Measurements from ENCODE around the gene GPR158.

The GPR158 gene

DNA sequence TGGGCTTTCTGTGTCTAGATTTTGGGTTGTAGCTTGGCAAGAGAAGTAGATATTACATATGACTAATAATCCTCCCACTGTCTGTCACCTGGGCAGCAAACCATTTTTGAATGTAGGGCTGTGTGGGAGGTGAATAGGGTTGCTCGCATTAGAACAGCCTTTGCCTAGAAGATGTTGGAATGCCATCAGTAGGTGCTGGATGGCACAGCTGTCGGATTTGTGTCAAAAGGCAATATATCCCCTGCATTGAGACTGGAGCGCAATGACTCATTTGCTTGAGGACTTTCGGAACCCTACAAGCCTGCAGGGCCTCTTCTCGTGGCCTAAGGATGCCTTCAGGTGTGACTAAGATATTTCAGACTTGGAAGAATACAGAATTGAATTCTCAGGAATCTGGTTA is 323.8 kb downstream of the GPR158 start:
- DNase-seq (ENCODE audit: low read depth in 2 of 2) = no peak

DNA sequence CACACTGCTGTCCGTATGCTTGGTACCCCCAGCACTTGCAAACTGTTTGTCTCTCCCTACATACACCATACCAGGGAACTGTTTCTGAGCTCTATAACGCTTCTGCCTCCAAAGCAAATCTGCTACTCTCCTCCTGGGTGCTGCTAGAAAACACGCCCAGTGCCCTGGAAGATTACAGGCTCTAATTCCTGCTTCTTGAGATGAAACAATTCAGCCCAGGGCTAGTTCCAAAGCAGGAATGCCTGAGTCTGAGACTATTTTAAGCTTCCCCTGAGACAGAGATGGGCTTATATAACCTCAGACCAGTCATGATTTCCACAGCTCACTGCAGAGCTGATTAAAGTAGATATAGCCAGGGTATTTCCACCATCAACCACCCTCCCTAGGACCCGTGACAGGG is 327.1 kb downstream of the GPR158 start:
- DNase-seq (ENCODE audit: low read depth in 2 of 2) = no peak

- no peak for DNase-seq (ENCODE audit: low read depth in 2 of 2)
Measured at GRCh38 chr10:25502453-25502852, 327.7 kb downstream of the GPR158 start.

GRCh38 chr10:25504306-25504705 is 329.5 kb downstream of the GPR158 start:
- DNase-seq (ENCODE audit: low read depth in 2 of 2) = no peak

DNA sequence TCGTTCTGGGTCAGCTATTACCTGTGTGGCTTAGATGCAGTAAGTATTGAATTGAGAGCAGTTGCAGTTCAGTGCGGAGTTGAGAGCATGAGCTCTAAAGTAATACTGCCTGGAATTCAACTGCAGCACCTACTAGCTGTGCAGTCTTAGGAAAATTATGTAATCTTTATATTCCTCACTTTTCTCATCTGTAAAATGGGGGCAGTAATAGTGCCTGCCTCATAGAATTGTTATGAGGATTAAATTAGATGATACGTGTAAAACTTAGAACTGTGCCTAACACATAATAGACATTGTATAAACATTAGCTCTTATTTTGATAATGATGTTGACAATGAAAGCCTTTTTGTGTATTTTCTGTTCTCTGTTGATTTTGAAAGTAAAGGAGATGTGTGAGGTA is 330.0 kb downstream of the GPR158 start:
- no peak for DNase-seq (ENCODE audit: low read depth in 2 of 2)

DNA sequence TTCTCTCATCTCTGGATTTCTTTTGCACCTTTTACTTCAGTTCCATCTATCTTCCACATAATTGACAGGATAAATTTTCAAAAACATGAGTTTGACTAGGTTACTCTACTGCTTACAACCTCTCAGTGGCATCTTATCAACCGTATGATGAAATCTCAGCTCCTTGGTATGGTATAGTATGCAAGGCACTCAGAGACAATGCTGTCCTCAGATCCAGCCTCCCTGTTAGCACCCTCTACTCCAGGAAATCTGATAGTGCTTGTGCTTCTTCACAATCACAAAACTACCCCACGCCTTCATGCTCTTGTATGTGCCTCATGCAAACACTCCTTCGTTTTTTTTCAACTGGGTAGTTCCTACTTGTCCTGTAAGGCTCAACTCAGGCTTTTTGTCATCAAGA is 330.7 kb downstream of the GPR158 start:
- DNase-seq (ENCODE audit: low read depth in 2 of 2) = no peak

GRCh38 chr10:25506821-25507335 is 332.1 kb downstream of the GPR158 start:
- DNase-seq (ENCODE audit: low read depth in 2 of 2) = no peak

- no peak for DNase-seq (ENCODE audit: low read depth in 2 of 2)
Measured at GRCh38 chr10:25508112-25508815, 333.5 kb downstream of the GPR158 start.

DNA sequence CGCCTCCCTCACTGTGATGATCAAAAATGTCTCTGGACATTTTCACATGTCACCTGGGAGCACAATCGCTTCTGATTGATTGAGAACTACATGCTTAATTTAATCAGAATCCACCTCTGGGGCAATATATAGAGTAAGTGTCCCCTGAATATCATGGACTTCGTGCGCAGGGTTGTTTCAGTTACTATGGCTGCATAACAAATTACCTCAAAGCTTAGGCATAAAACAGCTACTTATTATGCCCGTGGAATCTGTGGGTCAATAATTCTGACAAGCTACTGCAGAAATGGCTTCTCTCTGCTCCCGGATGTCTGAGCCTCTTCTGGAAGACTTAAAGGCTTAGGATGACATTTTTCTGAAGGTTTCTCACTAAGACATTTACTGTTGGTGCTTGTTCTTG is 334.4 kb downstream of the GPR158 start:
- DNase-seq (ENCODE audit: low read depth in 2 of 2) = no peak

DNA sequence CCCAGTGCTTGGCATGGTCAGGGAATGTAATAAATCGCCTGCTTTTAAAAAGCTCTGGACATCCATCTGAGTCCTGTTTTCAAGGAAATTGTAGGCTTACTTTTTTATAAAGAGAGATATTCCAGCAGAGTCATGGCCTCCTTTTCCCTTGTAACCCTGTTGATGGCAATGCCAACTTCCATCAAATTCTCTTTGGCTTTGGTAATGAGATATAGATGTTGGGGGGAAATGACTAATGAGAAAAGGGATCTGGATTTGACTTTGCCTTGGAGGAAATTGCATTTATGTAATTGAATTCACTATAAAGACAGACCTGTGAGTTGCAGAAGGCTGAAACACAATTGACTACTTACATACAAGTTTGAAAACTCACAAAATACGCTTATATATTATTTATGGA is 347.5 kb downstream of the GPR158 start:
- no peak for DNase-seq (ENCODE audit: low read depth in 2 of 2)

DNA sequence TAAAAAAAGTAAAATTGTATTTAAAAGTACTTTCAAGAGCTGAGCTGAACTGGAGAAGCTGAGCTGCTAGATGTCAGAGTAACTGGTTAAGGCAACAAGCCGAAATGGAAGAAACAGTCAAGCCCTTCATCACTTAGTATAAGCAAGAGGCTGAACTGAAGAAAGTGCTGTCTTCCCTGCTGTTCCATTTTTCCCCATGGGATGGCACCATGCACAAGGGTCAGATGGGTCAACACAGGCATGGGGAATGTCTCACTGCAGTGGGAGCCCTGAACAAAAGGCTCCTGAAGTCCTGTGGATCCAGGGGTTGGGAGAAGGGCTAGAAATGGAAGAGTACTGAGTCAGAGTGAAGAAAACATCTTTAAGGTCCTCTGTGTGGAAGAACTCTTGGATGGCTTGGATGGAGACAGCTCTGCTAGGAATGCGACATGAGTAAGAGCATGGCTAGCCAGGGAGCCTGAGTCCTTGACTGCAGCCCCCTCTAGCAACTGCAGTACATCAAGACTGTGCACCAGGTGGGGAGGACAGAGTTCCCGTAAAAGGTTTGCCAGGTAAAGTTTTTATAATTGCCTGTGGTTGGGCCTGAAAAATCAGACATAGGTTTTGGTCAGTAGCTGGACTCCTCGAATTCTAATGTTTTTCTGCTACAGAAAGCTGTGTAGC is 348.3 kb downstream of the GPR158 start:
- DNase-seq (ENCODE audit: low read depth in 2 of 2) = no peak

GRCh38 chr10:25530306-25530705 is 355.5 kb downstream of the GPR158 start:
- DNase-seq (ENCODE audit: low read depth in 2 of 2) = no peak

DNA sequence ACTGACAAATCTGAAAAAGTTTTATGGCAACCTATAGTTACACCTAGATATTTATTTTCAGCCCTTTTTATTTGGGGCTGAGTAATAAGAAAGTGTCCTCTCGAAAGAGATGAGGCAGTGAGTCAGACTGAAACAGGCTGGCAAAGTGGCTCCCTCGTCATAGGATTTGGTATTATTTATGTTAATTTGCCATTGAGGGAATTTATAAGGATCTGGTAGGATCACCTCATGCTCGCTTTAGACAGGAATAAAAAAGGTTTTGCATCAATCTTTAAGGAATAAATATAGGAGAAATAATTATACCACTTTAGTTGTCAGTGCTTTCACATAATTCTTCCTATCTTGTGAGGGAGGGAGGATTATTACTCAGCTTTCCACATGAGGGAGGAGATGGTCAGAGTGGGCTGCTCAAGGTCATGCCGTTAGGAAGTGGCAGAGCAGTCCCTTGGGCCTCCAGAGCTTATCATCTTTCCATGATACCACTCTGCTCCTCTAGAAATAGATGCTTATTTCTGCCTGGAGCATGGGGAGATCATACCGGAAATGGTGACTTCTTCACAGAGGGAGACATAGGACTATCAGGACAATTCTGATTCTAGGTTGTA is 356.8 kb downstream of the GPR158 start:
- no peak for DNase-seq (ENCODE audit: low read depth in 2 of 2)

- no peak for DNase-seq (ENCODE audit: low read depth in 2 of 2)
Measured at GRCh38 chr10:25532213-25532612, 357.4 kb downstream of the GPR158 start.

DNA sequence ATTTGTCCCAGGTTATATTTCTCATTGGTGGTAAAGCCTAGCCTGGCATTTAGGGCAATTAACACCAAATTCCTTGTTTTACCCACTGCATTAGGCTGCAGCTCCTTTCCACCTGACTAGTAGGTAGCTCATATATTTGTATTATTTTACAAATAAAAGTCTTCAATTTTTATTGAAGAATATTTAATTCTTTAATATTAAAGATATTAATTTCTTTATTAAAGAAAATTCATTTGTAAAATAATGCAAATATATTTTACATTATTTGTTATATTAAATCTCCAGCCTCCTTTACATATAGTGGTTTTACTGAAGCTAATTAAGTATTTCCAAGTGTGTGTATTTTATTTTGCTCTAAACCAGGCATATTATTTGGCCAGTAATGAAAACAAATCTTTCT is 361.2 kb downstream of the GPR158 start:
- no peak for DNase-seq (ENCODE audit: low read depth in 2 of 2)

DNA sequence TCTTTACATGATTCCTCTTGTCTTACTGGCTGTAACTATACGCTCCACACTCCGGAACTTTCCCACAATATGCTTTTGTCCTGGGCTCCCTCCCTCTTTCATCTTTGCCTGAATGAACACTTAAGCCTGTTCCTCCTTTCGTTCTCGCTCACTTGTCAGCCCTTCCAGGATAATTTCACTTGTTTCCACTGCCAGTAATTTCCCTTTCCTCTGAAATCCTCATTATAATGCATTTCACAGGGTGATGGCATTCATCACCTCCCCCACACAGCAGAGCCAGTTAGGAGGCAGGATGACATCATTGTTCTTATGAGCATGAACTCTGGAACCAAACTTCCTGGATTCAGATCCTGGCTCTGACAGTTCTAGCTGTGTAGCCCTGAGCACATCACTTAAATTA is 372.6 kb downstream of the GPR158 start:
- DNase-seq (ENCODE audit: low read depth in 2 of 2) = no peak

- DNase-seq (ENCODE audit: low read depth in 2 of 2) = no peak
Measured at GRCh38 chr10:25552283-25552919, 377.6 kb downstream of the GPR158 start.

DNA sequence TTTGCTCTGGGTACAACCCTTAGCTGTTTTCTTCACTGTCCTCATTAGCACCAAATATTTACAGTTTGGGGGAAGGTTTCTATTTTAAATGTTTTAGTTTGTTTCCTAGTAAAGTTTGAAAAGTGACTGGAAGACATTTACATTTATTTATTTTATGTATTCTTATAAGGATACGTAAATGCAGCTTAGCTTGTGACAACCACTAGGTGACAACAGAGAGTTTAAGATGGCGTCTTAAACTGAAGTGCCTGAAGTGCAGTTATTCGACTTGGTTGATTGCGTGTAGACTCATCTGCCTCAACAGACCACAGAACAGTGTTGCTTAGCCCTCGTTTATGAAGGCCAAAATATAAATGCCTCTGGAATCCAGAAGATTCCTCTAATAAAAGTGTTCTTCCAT is 381.1 kb downstream of the GPR158 start:
- no peak for DNase-seq (ENCODE audit: low read depth in 2 of 2)

- DNase-seq (ENCODE audit: low read depth in 2 of 2) = no peak
Measured at GRCh38 chr10:25556457-25556856, 381.7 kb downstream of the GPR158 start.

GRCh38 chr10:25557136-25557535 is 382.3 kb downstream of the GPR158 start:
- no peak for DNase-seq (ENCODE audit: low read depth in 2 of 2)

DNA sequence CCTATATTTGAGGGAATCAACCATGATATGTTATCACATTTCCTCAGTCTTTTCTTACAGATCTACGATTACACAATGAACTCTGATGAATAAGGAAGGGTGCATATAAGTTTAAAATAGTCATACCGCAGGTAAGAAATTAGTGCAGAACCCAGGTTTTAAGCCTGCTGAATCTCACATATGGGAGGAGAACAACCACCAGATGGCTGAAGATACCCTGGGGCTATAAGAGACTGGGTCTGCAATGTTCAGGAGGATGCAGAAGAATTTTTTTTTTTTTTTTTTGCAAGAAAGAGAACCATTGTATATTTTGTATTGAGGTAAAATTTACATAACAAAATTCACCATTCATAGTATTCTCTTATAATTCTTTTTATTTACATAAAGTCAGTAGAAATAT is 387.0 kb downstream of the GPR158 start:
- no peak for DNase-seq (ENCODE audit: low read depth in 2 of 2)

GRCh38 chr10:25562547-25562946 is 387.7 kb downstream of the GPR158 start:
- DNase-seq (ENCODE audit: low read depth in 2 of 2) = no peak

DNA sequence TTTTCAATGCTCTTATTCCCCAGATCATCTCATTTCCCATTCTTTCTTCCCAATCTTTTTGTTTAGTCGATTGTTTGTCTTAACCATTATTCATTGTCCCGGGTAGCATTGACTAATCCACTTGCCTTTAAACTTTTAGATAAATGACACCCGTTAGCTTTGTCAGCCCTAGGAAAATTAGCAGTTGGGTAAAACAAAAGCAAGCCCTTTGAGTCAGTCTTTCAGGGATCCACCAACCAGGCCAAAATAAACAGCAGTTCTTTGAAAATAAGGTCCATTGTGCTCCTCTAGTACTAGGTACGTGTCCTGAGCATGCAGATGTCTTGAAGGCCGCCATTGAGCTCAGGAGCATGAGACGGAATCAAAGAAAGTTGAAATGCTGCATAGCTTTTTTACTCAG is 389.6 kb downstream of the GPR158 start:
- DNase-seq (ENCODE audit: low read depth in 2 of 2) = no peak

Measured in activated CD4-positive, alpha-beta T cell treated with anti-CD3 and anti-CD28 coated beads for 24 hours (primary cell).